Measurements from ENCODE around the gene TPRN.

GRCh38 chr9:137179761-137180160 is 20.8 kb downstream of the TPRN start:
- TF ChIP-seq EZH2 (IDR thresholded peaks at IDR 0.05; ENCODE audit: low read depth, unreplicated experiment) = no peak
- no peak for TF ChIP-seq CTCF (conservative IDR thresholded peaks at IDR 0.05; ENCODE audit: low read depth in 2 of 2)

Measured in GM23338 (cell line).